T47D (cell line): Measurements from ENCODE around the gene LINC01488.

Source experiments
- DNase-seq, 2 experiments: peaks; one replicate each; pipeline versions ENCODE4 v3.0.0 to v3.0.0-alpha.2; 2011 to 2012; ENCODE audit warnings: low read depth in 1 of 2, low spot score in 1 of 2
- JUND ChIP-seq: IDR thresholded peaks from 2 replicates; pipeline ENCODE4 v1.6.1; 2012; ENCODE audit warnings: low read depth
- in situ Hi-C: cut with HindIII; loops from 2 replicates; pipeline ENCODE4 v1.10.0; 2016; ENCODE audit warnings: low sequenced_read_pairs, low pct_unique_long_range_greater_than_20kb

The LINC01488 gene

GRCh38 chr11:69481393-69481844 is at the start of gene LINC01488:
Gene LINC01488 (plus strand): TSS chr11:69481663.
- TF ChIP-seq JUND: no peak
- DNase-seq: no peak
- in situ Hi-C loops: no loop called here

- in situ Hi-C loops: no loop called here
Measured at GRCh38 chr11:69431893-69432738, 49.3 kb upstream of the LINC01488 start.

GRCh38 chr11:69433741-69434140 is 47.7 kb upstream of the LINC01488 start:
- no peak for TF ChIP-seq JUND
- in situ Hi-C loops: no loop called here
- no peak for DNase-seq

More at GRCh38 chr11:69431893-69432738, 49.3 kb upstream of the LINC01488 start:
- TF ChIP-seq JUND: no peak
- DNase-seq: no peak

GRCh38 chr11:69434471-69434931 is 47.0 kb upstream of the LINC01488 start:
- TF ChIP-seq JUND: no peak
- in situ Hi-C loops: no loop called here
- DNase-seq: no peak

- in situ Hi-C loops: no loop called here
- TF ChIP-seq JUND: no peak
- DNase-seq: no peak
Measured at GRCh38 chr11:69435161-69435986, 46.1 kb upstream of the LINC01488 start.

GRCh38 chr11:69436041-69436982 is 45.2 kb upstream of the LINC01488 start:
- in situ Hi-C loops: no loop called here
- DNase-seq: no peak

GRCh38 chr11:69437001-69437875 is 44.2 kb upstream of the LINC01488 start:
- peak; percentile 89 to 93 for DNase-seq
- in situ Hi-C loops: no loop called here
- TF ChIP-seq JUND: no peak

More at GRCh38 chr11:69436041-69436982, 45.2 kb upstream of the LINC01488 start:
- no peak for TF ChIP-seq JUND

GRCh38 chr11:69437876-69438205 is 43.6 kb upstream of the LINC01488 start:
- DNase-seq: no peak
- in situ Hi-C loops: no loop called here
- no peak for TF ChIP-seq JUND

- no peak for DNase-seq
- in situ Hi-C loops: no loop called here
- TF ChIP-seq JUND: no peak
Measured at GRCh38 chr11:69438286-69438920, 43.1 kb upstream of the LINC01488 start.

- DNase-seq: no peak
- in situ Hi-C loops: no loop called here
- no peak for TF ChIP-seq JUND
Measured at GRCh38 chr11:69439127-69439526, 42.3 kb upstream of the LINC01488 start.
